ENCODE data around the gene KCNJ6. TPM values are rescaled to one million over a fixed set of nuclear protein-coding genes. Genes with fewer than 3 reads are reported as not detected.

KCNJ6 gene
- total RNA-seq, 1 experiment from 2014 or later = not detected

GRCh38 chr21:37757606-37758376, 158.5 kb downstream of the KCNJ6 start:
- intact Hi-C loops (cut with micrococcal nuclease; ENCODE audit: unreplicated experiment) (no loop called here), in situ Hi-C loops (cut with HindIII; ENCODE audit: low pct_unique_long_range_greater_than_20kb, low sequenced_read_pairs) (no loop called here)
- no peak for DNase-seq (ENCODE audit: low read depth, low spot score)
- Histone ChIP-seq H3K27ac (ENCODE audit: low read length) (no peak overlapping the region), H3K36me3 (ENCODE audit: control insufficient read depth, insufficient read depth, low read length) (no peaks in the 10 kb centered on the region), H3K4me3 (ENCODE audit: low read depth in 2 of 2, low read length in 2 of 2) (no peak overlapping the region), H3K9me3 (ENCODE audit: control insufficient read depth, insufficient read depth, low read depth, low read length) (no peaks in the 10 kb centered on the region), H3K4me1 (ENCODE audit: control insufficient read depth, insufficient read depth, low read length) (no peaks in the 10 kb centered on the region), H3K27me3 (ENCODE audit: control insufficient read depth, insufficient read depth, low read length) (no peaks in the 10 kb centered on the region)
- TF ChIP-seq SIN3A (IDR thresholded peaks at IDR 0.05; ENCODE audit: borderline replicate concordance, insufficient read depth, low read depth, low read length) (no peak), POLR2AphosphoS5 (IDR thresholded peaks at IDR 0.05; ENCODE audit: low read depth, low read length) (no peak), CTCF (IDR thresholded peaks at IDR 0.05) (no peak), TCF7L2 (IDR thresholded peaks at IDR 0.05; ENCODE audit: low read depth, low read length) (no peak), REST (IDR thresholded peaks at IDR 0.05; ENCODE audit: insufficient read depth in 1 of 2, low read depth in 2 of 2, low read length in 1 of 2) (no peak)
- ChIA-PET POLR2A (no interaction called here), CTCF (no interaction called here)
- BruUV-seq (replicated peaks) = no TSS peak
- no peak for ATAC-seq

GRCh38 chr21:37753122-37753599, 163.1 kb downstream of the KCNJ6 start:
- H3K4me1 ChIP-seq (ENCODE audit: control insufficient read depth, insufficient read depth, low read length) = no peaks in the 10 kb centered on the region
- no peaks in the 10 kb centered on the region for H3K36me3 ChIP-seq (ENCODE audit: control insufficient read depth, insufficient read depth, low read length)
- ChIA-PET CTCF (interaction anchor here (0.5 kb wide), 1 partner anchor 363 kb away, joined by 4 read pairs; no protein-coding TSS in a partner anchor), POLR2A (no interaction called here)
- in situ Hi-C loops (cut with HindIII; ENCODE audit: low pct_unique_long_range_greater_than_20kb, low sequenced_read_pairs) (no loop called here), intact Hi-C loops (cut with micrococcal nuclease; ENCODE audit: unreplicated experiment) (no loop called here)
- BruUV-seq (replicated peaks) = no TSS peak
- no peak overlapping the region for H3K4me3 ChIP-seq (ENCODE audit: low read depth in 2 of 2, low read length in 2 of 2)
- H3K27me3 ChIP-seq (ENCODE audit: control insufficient read depth, insufficient read depth, low read length) = no peaks in the 10 kb centered on the region
- TF ChIP-seq SIN3A (IDR thresholded peaks at IDR 0.05; ENCODE audit: borderline replicate concordance, insufficient read depth, low read depth, low read length) (no peak), CTCF (IDR thresholded peaks at IDR 0.05) (no peak), REST (IDR thresholded peaks at IDR 0.05; ENCODE audit: insufficient read depth in 1 of 2, low read depth in 2 of 2, low read length in 1 of 2) (no peak), TCF7L2 (IDR thresholded peaks at IDR 0.05; ENCODE audit: low read depth, low read length) (no peak)
- DNase-seq (ENCODE audit: low read depth, low spot score) (no peak), ATAC-seq (no peak)
- H3K27ac ChIP-seq (ENCODE audit: low read length) = no peak overlapping the region
- H3K9me3 ChIP-seq (ENCODE audit: control insufficient read depth, insufficient read depth, low read depth, low read length) = no peaks in the 10 kb centered on the region
